ENCODE data around the gene ABCG8.

DNA sequence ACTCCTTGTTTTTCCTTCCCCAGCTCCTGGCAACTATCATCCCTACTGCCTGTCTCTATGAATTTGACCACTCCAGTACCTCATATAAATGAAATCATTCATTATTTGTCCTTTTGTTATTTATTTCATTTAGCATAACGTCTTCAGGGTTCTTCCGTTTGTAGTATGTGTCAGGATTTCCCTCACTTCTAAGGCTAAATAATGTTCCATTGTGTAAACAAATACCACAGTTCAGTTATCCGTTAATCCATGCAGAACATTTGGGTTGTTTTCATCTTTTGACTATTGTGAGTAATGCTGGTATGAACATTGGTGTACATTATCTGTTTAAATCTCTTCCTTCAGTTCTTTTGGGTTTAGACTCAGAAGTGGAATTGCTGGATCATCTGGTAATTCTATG, 46.1 kb upstream of the ABCG8 start:
- TF ChIP-seq EZH2 (IDR thresholded peaks at IDR 0.05; ENCODE audit: low read depth), result no peak
- TF ChIP-seq, protein P1, sequence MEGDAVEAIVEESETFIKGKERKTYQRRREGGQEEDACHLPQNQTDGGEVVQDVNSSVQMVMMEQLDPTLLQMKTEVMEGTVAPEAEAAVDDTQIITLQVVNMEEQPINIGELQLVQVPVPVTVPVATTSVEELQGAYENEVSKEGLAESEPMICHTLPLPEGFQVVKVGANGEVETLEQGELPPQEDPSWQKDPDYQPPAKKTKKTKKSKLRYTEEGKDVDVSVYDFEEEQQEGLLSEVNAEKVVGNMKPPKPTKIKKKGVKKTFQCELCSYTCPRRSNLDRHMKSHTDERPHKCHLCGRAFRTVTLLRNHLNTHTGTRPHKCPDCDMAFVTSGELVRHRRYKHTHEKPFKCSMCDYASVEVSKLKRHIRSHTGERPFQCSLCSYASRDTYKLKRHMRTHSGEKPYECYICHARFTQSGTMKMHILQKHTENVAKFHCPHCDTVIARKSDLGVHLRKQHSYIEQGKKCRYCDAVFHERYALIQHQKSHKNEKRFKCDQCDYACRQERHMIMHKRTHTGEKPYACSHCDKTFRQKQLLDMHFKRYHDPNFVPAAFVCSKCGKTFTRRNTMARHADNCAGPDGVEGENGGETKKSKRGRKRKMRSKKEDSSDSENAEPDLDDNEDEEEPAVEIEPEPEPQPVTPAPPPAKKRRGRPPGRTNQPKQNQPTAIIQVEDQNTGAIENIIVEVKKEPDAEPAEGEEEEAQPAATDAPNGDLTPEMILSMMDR (conservative IDR thresholded peaks at IDR 0.05), result no peak
